GM19455 (cell line): ENCODE data around the gene ZEB2.

Source experiments
- ATAC-seq: cut with Tn5 transposase; IDR thresholded peaks from one replicate; pipeline ENCODE4 v1.9.1; 2021; ENCODE audit not compliant: unreplicated experiment

ZEB2 gene

DNA sequence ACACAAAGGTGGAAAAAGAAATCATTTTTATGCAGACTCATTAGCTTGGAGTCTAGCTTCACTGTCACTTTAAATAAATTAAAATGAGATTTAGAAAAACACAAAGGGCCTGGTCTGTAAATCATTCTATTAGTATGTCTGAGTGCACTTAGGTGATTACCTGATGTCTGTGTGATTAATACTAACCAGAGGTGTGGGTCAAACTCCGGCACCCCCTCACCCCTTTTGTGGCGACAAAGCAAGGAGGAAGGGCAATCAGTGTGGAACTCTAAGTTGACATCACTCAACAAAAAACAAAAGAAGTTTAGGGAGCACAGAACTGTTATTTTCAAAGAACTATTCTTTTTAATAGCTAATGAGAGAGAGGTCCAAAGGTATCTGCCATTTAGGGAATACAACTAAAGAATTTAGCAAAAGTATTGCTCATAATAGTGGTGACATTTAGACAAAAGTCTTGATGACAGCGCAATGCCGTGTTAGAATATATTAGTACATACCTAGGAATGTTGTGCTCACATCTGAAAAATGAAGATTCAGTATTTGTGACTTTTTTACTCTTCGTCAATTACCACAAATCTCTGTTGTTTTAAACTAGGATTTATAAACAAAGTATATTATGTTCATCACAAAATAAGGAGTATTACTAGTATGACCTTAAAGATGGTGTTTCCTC, 66.3 kb downstream of the ZEB2 start:
- no peak for ATAC-seq

DNA sequence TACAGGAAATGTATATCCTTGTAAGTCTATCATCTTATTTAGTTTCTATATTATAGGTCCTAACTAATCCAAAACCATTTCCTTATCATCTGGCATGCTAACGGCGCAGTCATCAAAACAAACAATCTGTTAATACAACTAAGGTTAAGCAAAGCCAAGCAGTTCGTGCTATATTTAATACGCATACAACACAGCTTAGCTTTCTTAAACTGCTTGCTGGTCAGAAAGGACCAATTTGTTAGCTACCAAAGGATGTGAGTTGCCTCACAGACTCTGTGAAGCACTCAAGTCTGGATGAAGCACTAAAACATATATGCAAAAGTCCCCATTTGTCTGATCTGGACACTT, 67.0 kb downstream of the ZEB2 start:
- ATAC-seq = no peak

DNA sequence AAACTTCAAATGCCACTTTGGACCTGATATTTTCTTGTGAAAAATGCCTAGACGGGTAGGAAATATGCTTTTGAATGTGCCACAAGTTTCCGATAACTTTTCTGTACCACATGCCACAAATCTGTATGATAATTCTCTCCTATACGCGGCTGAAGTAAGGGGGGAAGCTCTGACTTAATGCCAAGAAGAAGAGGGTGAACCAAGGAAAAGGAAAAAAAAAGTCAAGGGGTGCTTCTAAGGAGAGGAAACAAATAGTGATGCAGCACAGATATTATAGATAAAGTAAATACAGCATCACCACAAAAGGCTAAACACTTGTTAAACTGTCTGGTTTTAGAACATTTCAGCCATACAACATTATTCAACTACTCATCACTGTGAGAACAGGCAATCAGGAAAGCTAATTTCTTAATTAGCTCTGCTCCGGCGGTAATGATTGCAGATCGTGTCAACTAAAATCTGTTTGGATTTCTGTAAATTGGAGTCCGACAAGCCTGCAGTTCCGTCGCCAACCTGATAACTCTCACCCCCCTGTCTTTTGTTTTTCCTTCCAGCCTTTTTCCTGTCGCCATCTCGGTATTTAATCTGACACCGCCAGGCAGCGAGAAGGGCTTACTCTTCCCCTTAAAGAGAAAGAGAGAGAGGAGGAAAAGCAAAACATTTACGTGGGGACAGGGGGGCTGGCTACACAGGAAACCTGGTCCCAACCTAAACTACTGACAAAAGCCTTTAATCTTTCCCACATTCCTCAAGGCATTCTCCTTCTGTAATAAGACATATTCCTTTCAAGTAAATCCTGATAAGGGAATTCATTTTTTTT, 67.5 kb downstream of the ZEB2 start:
- ATAC-seq = no peak

DNA sequence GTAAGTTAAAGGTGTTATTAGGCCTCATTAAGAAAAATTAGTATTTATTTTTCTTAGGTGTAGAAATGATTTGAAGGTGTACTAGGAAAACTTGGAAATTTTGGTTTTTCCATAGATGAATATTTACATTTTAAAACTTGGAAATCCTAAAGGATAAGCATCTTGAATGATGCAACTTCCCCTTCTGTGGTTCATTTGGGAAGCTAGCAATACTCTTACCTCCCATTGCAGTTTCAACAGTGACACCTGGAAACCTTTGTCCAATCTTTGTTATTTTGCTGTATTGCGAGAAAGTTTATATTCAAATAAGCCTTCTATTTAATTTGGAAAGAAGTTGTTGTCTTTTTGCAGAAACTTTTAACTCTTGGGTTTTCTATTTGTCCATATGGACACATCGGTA, 68.5 kb downstream of the ZEB2 start:
- ATAC-seq = no peak

DNA sequence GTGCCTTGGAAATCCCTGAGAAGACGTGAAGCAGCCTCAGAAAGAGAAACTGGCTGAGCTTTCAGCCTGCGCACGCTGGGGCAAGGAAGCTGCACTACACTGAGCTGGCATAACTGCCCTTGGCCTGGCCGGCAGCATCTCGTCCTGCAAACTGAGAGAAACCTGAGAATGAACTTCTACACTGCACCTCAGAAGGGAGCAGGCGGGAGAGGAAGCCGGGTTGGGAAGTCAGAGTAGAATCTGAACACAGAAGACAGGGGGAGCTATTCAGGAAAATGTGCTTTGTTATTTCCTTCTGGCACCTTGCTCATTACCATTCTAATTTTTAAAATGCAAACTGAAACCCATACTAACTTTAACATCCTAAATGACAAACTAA, 70.9 kb downstream of the ZEB2 start:
- peak; percentile 61 for ATAC-seq

DNA sequence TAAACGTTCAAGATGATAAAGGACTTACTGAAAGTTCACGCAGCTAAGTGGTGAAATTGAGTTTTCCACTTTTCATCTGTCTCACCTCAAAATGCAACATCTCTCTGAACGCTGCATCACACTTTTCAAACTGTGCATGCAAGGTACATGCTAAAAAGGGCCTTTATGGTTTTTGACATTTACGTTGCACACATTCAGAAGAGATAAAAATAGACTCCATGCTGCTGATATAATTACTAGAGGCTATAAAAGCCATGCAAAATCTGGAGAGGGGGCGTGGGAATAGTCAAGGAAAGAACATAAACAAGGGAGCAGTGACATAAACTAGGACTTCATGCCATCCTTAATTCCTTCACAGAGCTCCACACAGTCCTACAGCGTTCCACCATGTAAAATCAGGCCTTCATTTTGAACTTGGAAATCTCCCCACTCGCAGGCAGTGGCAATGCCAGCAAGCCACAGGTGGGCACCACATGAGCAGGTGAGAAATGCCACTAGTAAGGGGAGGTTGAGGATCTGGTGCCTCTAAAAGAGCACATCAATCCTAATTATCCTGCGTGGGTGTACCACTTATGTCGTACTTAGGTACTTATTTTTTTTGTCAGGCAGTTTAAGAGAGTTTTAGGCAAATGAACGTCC, 71.4 kb downstream of the ZEB2 start:
- peak; percentile 29 for ATAC-seq

DNA sequence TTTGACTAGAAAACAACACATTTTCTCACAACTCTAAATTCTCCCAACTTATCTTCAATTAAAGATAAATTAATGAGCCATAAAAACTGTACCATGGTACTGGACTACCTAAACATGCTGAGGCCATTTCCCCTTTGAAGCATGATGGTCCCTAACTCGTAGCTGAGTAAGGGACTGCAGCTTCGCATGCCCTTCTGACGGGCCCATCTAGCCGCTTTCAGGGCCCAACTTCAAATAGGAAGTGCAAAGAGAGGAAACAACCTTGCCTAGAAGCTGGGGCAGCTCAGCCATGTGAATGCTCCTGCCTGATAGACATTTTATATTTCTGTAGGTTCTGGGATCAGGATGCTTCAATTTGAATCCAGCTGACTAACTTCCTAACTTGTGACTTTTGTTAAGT, 72.4 kb downstream of the ZEB2 start:
- no peak for ATAC-seq

DNA sequence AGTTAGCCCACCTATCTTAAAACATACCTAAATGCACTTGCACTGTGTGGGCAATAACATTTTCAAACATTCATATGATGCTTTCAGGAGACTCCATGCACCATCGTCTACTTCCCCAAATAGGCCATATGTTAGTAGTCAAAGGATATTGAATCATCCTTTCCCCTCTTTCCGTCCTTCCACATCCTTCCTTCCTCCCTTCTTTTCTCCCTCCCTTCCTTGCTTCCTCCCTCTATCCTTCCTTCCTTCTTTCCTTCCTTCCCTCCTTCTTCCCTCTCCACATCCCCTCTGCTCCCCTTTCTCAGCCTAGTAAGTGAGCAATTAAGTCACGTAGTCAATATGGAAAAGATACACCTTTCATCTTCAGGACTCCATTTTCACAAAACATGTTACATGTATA, 73.8 kb downstream of the ZEB2 start:
- ATAC-seq = no peak

DNA sequence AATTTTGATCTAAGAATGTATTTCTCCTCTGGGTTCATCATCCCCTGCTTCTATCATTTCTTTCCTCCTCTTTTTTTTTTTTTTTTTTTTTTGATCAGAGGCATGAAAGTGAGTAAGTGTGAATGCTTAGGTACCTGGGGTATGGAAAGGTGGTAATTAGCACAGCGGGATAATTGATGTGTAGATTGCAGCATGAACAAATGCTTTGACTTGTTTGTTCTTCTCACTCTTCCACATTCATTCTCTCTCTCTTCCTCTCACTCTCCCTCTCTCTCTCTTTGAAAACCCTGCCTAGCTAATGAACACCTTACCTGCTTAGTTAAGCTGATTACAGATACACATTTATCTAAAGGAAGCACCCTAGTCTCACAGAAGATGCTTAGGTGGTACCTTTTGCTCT, 74.7 kb downstream of the ZEB2 start:
- ATAC-seq = no peak

DNA sequence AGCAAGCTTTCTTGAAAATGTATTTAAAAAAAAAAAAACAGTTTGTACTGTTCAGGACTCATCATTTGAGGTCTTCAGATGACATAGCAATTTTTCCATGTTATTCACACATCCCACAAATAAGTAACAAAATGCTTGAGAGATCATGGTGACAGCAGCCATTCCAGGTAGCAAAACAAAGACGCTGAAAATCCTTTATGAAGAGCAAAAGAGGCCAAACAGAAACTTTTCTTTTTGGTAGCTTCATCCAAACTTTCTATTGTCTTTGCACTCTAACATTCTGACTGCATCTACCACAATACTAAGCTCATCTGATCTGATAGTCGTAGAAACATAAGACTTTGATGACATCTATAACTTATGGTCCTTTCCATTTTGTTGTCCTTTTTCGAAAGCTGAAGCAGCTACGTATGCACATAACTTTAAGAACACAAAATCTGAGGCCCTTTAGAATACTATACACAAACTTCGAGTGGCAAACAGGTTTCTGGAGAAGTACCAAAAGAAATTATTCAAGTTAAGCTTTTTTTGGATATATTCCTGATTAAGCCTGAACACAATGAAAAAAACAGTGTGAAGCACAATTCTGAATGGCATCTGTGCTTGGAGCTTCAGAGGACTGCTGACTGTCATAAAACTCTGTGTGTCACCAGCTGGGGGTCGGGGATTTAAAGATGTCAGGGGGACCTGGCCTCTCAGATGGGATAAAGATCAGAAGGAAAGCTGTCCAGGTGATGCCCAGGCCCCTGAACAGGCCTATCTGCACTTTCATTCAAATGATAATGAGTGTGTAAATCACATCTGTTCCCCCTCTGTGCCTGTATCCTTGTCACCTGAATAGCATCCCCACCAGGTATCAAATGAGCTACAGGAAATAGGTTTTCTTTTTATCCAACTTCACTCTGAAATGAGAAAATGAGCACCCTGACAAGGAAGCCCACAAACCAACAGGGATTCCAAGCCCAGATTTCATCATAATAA, 75.8 kb downstream of the ZEB2 start:
- ATAC-seq = no peak

DNA sequence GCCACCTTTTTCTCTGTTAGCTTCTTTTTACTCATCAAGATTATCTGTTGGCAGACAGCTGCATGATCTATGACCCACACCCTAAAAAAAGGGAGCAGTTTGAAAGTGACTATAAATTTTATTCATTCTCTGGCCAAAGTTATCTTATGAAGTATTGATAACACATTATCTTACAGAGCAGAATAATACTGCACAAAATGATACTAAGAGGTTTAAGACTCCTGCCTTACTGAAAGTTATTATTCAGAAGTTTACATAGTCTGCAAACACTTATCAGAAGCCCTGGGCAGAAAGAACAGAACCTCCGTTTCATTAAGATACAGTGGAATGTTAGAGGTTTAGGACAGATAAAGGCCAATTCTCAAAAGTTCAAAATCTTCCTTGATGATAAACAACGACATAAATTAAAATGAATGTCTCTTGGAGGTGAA, 78.2 kb downstream of the ZEB2 start:
- ATAC-seq = no peak

DNA sequence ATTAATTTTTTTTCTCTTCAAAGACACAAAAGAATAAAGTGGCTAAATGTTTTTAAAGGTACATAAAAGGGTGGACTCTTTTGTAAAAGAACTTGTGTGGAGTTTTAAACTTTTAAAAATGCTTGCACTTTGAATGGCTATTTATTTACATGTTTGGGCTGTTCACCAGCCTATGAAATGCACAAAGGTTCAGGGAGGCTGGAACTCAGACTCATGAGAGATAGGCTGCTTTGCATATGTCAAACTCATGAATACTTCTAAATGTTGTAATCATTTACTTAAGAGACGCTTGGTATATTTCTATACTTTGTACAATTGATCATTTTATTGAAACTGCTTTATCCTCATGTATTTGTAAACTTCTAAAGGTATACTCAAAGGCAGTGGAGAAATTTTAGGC, 79.9 kb downstream of the ZEB2 start:
- no peak for ATAC-seq

DNA sequence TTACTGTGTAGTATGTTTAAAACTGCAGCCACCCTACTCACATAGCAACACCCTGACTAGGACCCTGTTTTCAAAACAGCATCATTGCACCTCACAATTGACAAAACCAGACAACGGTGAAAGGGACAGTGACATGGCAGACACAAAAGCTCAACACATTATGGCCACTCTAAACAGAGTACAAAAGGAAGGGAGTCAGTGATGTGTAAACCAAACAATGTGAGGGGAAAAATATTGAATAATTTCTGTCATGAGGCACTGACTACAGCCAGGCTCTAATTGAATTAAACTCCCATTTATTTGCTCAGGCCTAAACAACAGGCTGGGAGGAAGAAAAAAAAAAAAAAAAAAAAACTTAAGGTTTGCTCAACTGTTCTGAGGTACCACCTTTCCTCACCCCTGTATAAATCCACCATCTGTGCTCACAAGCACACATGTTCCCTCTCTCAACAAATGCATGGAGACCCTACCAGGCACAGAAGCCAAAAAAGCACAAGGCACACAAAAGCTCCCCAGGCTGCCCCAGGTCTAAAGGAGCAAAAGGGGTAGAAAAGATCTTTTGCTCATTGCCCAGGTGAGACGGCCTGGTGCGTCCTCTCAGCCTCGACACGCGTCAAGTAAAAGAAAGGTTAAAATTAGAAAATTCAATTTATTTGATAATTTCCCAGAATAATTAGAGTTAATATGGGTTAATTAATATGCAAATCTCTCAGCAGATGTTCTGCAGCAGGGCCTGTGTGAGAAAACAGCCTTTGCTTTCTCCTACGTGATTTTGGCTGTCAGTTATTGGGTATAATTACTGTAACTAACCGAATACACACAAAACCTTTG, 80.9 kb downstream of the ZEB2 start:
- ATAC-seq = no peak

DNA sequence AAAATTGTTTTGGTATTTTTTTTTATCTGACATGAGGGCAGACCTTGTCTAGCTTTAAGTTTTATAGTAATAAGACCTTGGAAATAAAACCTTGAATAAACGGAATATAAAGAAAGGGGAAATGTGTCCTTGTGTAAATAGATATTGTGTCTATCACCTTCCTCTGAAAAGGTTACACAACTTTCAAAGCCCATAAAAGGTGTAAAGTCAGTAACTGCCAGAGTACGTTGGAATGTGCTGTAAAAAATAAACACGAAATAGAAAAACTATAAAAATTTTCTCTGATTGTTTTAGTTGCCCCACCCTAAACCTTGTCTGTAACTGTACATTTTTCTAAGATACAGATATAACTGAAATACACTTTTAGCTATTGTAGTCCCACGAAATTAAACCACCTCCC, 82.3 kb downstream of the ZEB2 start:
- no peak for ATAC-seq

DNA sequence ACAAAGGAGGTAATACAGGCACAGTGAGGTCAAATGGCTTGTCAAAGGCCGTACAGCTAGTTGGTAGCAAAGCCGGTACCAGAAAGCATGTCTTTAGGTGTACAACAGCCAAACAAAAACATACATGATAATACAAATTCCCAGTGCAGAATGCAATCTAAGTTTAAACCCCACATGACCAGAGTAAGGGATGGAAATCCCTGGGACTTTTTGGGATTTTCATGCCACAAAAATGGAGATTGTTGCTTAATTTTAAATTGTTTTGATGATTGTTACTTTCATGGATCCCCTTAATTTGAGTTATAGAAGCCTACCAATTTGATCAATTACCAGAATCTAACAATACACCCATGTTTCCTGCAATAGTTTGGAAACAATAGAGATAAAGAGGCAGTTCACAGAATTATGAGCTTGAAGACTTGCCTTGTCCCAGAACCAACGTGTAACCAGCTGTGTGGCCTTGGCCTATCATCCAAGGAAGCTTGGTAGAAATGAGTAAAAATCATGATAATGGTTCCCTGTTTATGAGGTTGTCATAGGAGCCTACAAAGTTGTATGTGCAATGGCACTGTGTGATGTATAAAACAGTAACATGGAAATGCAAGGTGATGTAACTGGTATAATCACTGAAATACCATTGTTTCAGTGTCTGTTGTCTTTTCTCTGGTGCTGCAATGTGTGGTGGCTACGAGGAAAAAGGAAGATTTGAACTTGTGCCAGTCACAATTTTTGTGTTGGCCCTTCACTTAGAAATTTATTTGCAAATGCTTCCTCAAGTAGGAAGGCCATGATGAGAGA, 85.3 kb downstream of the ZEB2 start:
- no peak for ATAC-seq

DNA sequence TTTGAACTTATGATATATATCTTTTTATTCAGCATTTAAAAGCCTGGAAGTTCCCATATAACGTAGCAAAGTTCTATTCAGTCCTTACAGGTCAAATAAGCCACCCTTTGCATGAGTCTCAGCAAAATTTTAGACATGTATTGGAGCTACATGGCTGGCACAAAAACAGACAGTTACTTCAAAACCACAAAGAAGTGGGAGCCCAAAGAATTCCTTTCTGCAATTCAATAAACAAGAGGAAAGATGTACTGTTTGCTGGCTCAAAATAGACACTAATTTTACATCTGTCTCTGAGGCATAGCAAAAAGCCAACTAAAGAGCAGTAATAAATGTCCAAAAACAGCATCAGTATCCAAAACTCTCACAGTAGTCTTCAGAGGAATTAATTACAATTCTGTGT, 87.0 kb downstream of the ZEB2 start:
- no peak for ATAC-seq

DNA sequence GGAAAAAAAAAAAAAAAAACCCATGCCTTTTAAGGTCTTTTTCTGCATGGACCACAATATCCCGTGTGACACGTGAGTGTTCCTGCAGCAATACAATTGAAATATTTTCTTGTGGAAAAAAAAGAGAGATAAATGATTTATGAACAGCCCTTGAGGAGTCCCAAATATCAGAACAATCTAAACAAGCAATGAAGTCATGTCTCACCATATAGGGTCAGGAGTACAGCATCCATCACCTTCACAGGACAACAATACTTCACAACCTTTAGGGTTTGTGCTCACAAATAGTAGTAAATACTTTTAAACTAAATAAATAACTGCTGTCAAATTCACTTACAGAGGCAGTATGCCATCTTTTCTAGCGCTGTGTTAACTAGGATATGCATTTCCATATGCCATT, 87.9 kb downstream of the ZEB2 start:
- no peak for ATAC-seq

DNA sequence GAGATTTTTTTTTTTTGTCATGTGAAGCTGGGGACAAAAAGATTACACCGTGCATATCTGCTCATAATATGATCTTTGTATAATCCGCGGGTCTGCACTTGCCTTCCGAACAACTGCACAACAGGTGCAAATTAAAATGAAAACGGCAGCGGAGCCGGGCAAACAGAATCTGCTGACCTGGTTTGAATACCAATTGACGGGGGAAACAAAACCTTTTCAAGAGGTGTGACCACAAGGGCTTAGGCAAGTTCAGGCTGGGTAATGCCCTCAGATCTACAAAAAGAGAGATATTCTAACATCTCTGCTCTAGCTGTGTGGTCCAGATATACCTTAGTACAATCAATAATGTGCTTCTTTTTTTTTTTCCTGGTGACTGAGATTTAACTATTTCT, 88.5 kb downstream of the ZEB2 start:
- no peak for ATAC-seq

DNA sequence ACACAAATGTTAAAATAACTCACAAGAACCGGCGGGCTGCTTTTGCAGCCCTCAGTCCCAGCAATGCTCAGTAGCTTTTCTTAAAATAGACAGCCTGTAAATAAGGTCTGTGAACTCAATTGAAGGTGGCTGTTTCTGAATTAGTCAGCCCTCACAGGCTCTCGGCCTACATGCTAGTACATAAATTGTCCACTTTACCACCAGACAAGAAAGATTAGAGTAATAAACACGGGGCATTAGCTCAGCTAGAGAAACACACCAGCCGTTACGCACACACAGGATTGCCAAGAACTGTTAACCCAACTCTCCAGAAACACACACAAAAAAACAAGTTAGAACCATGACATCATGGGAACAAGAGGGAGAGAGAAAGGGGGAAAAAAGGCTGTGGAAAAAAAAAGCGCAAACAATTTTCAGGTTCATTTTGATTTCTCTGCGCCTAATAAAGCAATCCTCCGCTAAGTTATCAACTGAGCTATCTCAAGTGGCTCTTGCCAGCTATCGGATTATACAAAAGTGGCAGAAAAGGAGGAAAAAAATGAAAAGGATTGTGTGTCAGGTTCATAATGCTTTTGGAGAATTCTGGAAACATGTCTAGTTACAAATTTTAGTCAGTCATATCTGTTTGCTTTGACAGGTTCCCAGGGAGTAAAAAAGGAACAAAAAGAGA, 89.1 kb downstream of the ZEB2 start:
- peak; percentile 89 for ATAC-seq
